GM12873 (cell line): ENCODE results near the gene AFDN.

Experiments used
- TF ChIP-seq, protein P1 (sequence below): IDR thresholded peaks from 2 replicates; pipeline ENCODE4 v1.5.1; 2012; ENCODE audit warnings: low read depth, mild to moderate bottlenecking, moderate library complexity, low read length, control low read depth; ENCODE audit not compliant: insufficient read depth; ENCODE audit errors: missing control alignments

Gene AFDN

DNA sequence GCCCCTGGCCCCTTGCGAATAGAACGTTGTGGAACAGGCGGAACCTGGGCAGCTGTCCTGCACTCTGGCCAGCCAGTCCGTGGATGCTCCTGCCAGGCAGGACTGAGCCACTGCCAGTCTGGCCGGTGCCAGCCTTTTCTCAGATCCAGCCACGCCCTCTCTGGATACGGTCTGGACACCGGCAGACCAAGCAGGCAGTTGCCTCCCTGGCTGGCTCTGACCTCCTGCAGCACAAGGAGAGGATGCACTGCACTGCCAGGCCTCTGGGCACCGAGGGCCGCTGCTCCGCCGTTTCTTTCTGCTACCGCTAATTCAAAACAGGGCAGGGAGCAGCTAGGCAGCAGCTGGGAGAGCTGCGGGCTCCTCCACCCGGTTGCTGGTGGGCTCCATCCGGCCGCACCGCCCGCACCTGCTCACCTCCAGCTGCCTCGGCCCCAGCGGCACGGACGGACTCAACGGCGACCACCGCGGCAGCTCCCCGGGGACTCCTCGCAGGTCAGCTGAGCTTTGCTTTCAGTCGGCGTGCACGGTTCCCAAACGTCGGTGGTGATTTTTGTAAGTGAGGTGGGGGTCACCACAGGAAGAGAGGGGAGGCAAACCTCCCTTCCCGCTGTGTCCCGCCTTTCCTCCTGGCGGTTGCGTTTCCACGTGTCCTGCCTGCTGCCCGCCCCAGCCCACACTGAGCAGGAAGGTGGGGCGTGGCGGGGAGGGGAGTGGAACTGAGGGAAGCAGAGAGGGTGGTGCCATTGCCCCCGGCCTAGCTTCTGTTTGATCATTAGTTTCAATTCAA lies 30.3 kb upstream of the AFDN start:
- TF ChIP-seq, protein P1, sequence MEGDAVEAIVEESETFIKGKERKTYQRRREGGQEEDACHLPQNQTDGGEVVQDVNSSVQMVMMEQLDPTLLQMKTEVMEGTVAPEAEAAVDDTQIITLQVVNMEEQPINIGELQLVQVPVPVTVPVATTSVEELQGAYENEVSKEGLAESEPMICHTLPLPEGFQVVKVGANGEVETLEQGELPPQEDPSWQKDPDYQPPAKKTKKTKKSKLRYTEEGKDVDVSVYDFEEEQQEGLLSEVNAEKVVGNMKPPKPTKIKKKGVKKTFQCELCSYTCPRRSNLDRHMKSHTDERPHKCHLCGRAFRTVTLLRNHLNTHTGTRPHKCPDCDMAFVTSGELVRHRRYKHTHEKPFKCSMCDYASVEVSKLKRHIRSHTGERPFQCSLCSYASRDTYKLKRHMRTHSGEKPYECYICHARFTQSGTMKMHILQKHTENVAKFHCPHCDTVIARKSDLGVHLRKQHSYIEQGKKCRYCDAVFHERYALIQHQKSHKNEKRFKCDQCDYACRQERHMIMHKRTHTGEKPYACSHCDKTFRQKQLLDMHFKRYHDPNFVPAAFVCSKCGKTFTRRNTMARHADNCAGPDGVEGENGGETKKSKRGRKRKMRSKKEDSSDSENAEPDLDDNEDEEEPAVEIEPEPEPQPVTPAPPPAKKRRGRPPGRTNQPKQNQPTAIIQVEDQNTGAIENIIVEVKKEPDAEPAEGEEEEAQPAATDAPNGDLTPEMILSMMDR, result no peak

DNA sequence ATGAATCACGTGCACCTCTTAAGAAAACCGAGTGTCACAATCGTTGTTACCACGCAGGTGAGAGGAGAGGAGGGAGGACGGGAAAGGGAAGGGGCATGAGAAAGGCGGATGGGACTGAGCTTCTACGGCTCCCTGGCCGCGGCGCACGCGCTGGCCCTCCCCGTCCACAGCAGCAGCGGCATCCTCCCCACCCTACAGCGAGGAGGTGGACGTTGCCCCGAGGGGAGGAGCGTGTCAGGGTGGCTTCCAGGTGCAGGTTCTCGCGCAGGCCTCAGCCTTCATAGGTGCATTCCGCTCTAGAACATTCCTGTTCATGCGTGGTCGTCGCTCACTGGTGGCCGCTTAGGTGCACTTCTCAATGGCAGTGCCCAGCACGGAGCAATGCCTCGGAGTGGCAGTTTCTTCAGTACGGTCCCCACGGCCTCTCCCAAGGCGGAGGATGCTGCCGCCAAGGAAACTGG lies 29.7 kb upstream of the AFDN start:
- TF ChIP-seq, protein P1, result no peak

DNA sequence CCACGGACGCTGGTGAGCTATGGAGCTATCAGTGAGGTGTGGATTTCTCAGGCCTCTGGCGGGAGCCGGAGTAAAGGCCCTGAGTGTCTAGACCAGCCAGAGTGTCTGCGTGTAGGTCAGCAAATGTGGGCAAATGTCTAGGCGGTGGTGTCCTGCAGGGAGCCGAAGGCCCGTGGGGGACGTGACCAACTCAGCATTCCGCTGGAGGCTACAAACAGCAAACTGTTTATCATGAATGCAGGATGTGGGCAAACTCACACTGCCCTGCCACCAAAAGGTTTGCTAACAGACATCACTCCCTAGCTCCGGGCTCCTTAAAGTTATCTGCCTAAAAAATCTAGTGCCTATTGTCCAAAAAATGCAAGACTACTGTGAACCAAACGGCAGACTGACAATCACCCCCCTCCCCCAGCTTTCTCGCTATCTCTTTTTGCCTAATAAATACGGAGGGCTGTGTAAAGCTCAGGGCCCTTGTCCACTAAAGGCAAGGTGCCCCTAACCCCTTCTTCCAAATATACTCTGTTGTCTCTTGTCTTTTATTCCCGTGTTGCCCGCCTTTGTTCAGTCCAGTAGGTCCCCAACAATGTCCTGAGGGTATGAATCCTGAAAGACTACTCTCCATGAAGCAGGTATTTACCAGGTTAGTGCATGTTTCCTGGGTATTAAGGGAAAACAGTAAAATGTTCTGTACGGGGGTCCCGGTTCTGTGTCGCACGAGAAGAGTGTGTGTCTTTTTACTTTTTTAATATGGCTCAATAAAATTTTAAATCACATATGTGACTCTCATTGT lies 29.0 kb upstream of the AFDN start:
- TF ChIP-seq, protein P1, result no peak

DNA sequence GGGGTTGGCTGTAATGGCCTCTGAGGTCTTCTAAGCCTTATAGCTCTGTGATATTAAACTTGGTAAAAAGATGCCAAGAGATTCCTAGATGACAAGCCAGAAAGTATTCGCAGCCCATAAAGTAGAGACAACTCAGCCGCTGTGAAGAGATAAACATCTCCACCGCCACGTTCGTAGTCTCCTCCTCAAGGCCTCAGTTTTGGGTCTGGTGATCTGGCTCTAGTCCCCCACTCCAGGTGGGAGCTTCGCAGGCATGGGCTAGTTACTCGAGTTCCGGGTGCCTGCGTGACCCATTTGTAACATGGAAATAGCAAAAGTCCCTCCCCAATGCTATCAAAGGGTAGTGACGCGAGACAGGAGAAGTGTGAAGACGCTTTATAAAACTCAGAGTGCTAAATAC lies 28.3 kb upstream of the AFDN start:
- TF ChIP-seq, protein P1, result no peak

DNA sequence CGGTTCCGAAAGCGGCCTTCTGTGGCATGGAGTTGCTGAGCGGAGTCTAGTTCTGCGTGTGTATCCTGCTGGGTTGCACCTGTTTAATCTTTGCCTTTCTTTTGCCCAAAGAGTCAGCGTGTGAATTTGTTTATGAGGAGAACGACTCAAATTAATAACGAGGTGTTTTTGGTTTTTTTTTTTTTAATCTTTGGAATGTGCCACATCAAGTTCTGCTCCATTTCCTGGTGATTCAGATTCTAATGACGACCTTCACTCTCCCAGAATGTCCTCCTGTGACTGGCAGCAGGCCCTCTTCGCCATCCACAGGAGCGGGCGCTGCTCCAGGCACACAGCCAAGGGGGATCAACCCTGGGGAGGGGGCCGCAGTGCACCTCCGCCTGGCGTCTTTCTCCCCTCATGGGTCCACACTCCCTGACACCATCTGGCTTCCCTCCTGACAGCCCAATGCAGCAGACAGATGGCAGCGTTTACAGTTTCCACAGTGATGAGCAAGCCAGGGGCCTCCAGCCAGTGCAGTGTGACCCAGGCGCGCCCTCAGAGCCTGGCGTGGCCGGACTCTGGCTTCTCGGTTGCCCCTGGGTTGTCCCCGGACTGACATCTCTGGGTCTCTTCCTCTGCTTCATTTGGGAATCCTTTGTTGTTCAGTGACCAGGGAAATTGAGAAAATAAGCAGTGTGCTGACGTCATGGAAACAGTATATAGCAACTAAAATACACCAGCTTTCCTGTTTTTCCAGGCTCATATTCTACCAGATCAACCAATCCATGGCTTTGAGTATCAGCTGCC lies 27.5 kb upstream of the AFDN start:
- TF ChIP-seq, protein P1, result no peak

DNA sequence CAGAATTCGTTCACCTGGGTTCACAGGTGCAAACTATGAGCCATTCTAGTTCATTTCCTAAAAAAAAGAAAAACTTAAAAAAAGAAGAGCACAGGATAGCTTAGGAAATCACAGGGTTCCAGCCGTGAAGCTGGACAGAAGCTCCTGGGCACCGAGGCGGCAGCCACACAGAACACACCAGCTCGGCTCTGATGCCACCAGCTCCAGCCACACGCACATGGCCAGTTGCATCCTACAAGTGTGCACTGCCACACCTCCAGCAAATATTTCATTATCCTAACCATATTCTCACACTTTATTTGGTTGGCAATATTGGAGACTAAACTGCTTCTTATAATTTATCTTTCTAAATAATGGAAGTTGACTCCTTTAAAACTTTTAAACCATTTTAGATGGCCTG lies 26.2 kb upstream of the AFDN start:
- TF ChIP-seq, protein P1, result no peak

DNA sequence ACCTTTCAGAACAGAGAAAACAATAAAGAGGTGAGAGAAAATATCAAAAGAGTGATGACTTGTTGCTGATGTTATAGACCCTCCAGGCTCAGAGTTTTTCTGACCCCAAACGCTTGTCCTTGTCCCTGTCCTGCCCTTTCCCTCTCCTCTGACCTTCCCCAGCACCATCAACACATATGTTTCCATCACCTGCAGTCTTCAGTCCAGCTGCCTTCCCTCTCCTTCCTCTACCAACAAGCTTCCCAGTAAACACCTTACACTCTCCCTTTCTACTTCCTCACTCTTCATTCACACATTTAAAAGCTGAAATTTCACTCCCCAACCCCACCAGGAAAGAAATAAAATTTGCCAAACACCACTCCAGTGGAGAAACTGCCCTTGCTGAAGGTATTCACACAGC lies 25.4 kb upstream of the AFDN start:
- TF ChIP-seq, protein P1, result no peak
